Neural cell (in vitro differentiated cells): ENCODE data around the gene CARD9. TPM values are rescaled to one million over a fixed set of nuclear protein-coding genes. Genes with fewer than 3 reads are reported as not detected.

ENCODE experiments used
- H2AFZ ChIP-seq: fragments of 200-600, 300-800 bp; sonication (generic), shearing (Covaris generic); 2 replicates; pipeline ENCODE4 v1.6.0; 2014; ENCODE audit warnings: low read depth, mild to moderate bottlenecking, antibody characterized with exemption, low read length, moderate library complexity
- H3F3A ChIP-seq: fragments of 200-600 bp; shearing (Covaris generic); 2 replicates; pipeline ENCODE4 v1.6.1; 2016; ENCODE audit warnings: mild to moderate bottlenecking, moderate library complexity, mixed read lengths, antibody characterized with exemption, low read length; ENCODE audit not compliant: insufficient read depth, poor library complexity, severe bottlenecking
- H3K27ac ChIP-seq: fragments of 200-600, 300-800 bp; sonication (generic), shearing (Covaris generic); 2 replicates; pipeline ENCODE4 v1.5.1; 2014; ENCODE audit warnings: mild to moderate bottlenecking, low read length, moderate library complexity
- H3K27me3 ChIP-seq: fragments of 300-800, 200-600 bp; sonication (generic), shearing (Covaris generic); 2 replicates; pipeline ENCODE4 v1.6.0; 2014; ENCODE audit warnings: mild to moderate bottlenecking, low read depth, low read length, moderate library complexity; ENCODE audit not compliant: insufficient read depth
- H3K36me3 ChIP-seq: fragments of 300-800, 200-600 bp; sonication (generic), shearing (Covaris generic); 2 replicates; pipeline ENCODE4 v1.5.1; 2014; ENCODE audit warnings: mild to moderate bottlenecking, antibody characterized with exemption, low read length, moderate library complexity; ENCODE audit not compliant: insufficient read depth
- H3K4me2 ChIP-seq: fragments of 300-800, 200-600 bp; sonication (generic), shearing (Covaris generic); 2 replicates; pipeline ENCODE4 v1.6.0; 2014; ENCODE audit warnings: mild to moderate bottlenecking, low read length
- H3K4me3 ChIP-seq: fragments of 300-800, 200-600 bp; sonication (generic), shearing (Covaris generic); 2 replicates; pipeline ENCODE4 v1.5.1; 2014; ENCODE audit warnings: mild to moderate bottlenecking, low read length, moderate library complexity
- H3K79me2 ChIP-seq: fragments of 200-600 bp; shearing (Covaris generic); replicated peaks from 2 replicates; pipeline ENCODE4 v1.6.0; 2014; ENCODE audit warnings: mild to moderate bottlenecking, low read length, moderate library complexity; ENCODE audit not compliant: insufficient read depth
- H3K9ac ChIP-seq: fragments of 300-800, 200-600 bp; sonication (generic), shearing (Covaris generic); 2 replicates; pipeline ENCODE4 v1.6.1; 2016; ENCODE audit warnings: mild to moderate bottlenecking, low read length, mixed read lengths
- H3K9me2 ChIP-seq: fragments of 200-600 bp; shearing (Covaris generic); 2 replicates; pipeline ENCODE4 v1.6.1; 2016; ENCODE audit warnings: mild to moderate bottlenecking, low read length, mixed read lengths; ENCODE audit not compliant: insufficient read depth
- H3K9me3 ChIP-seq: fragments of 200-600, 300-800 bp; sonication (generic), shearing (Covaris generic); 2 replicates; pipeline ENCODE4 v1.6.1; 2016; ENCODE audit warnings: mild to moderate bottlenecking, mixed run types, low read length, moderate library complexity, mixed read lengths
- H4K20me1 ChIP-seq: fragments of 200-600 bp; shearing (Covaris generic); 2 replicates; pipeline ENCODE4 v1.6.1; 2016; ENCODE audit warnings: mild to moderate bottlenecking, mixed run types; ENCODE audit not compliant: insufficient read depth
- EP300 ChIP-seq: fragments of 450-650 bp; conservative IDR thresholded peaks from 2 replicates; pipeline ENCODE4 v1.6.1; 2014; ENCODE audit warnings: antibody characterized with exemption, mild to moderate bottlenecking, moderate library complexity; ENCODE audit not compliant: poor library complexity, severe bottlenecking
- EZH2 ChIP-seq: fragments of 200-600, 300-800 bp; shearing (Covaris generic), sonication (generic); IDR thresholded peaks from 2 replicates; pipeline ENCODE4 v1.6.1; 2014; ENCODE audit warnings: antibody characterized with exemption, low read length, borderline replicate concordance, mild to moderate bottlenecking; ENCODE audit not compliant: insufficient read depth, poor library complexity, severe bottlenecking
- MXI1 ChIP-seq: fragments of 450-650 bp; conservative IDR thresholded peaks from 2 replicates; pipeline ENCODE4 v1.6.1; 2014; ENCODE audit warnings: antibody characterized with exemption, mild to moderate bottlenecking; ENCODE audit not compliant: poor library complexity, severe bottlenecking
- POLR2AphosphoS5 ChIP-seq: IDR thresholded peaks from 2 replicates; pipeline ENCODE4 v1.6.1; 2012
- RAD21 ChIP-seq: fragments of 450-650 bp; conservative IDR thresholded peaks from 2 replicates; pipeline ENCODE4 v1.6.1; 2014; ENCODE audit warnings: antibody characterized with exemption, mild to moderate bottlenecking, moderate library complexity
- REST ChIP-seq: IDR thresholded peaks from 2 replicates; pipeline ENCODE4 v1.6.1; 2012; ENCODE audit warnings: borderline replicate concordance
- SMC3 ChIP-seq: fragments of 450-650 bp; conservative IDR thresholded peaks from 2 replicates; pipeline ENCODE4 v1.6.1; 2014; ENCODE audit warnings: antibody characterized with exemption, mild to moderate bottlenecking, moderate library complexity; ENCODE audit not compliant: poor library complexity
- TAF1 ChIP-seq: IDR thresholded peaks from 2 replicates; pipeline ENCODE4 v1.6.1; 2012; ENCODE audit warnings: low read depth
- polyA plus RNA-seq: library from polyadenylated mRNA; depleted of rRNA; stranded (reverse); fragments of >200 nt; gene quantifications from 2 replicates; pipeline ENCODE4 v1.2.3, GENCODE V29; 2014
- TF ChIP-seq, protein P1 (sequence below): fragments of 450-650 bp; IDR thresholded peaks from 2 replicates; pipeline ENCODE4 v1.5.1; 2014; ENCODE audit warnings: antibody characterized with exemption, mild to moderate bottlenecking, moderate library complexity; ENCODE audit not compliant: poor library complexity, severe bottlenecking

CARD9 gene
- polyA plus RNA-seq, 1 donor from 2014 or later = 0.77 TPM

DNA sequence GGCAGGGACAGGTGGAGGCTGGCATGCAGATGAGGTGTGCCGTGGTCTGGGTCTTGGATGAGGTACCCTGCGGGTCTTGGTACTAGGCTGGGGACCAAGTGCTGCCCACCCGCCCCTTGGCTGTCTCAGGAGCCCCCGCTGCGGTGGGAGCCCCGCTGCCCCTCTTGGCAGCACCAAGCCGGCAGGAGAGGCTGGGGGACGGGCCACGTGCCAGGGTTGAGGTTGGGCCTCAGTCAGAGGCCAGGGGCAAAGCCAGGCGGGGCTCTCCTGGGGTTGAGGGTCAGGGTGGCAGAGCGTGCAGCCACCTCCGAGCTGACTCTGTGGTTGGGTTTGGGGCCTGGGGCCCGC, 2.0 kb downstream of the CARD9 start:
- H3K9me2 ChIP-seq = no peaks in the 10 kb centered on the region
- no peak overlapping the region for H3K9ac ChIP-seq
- H3K79me2 ChIP-seq = no peaks in the 10 kb centered on the region
- no peaks in the 10 kb centered on the region for H3K36me3 ChIP-seq
- H3K27me3 ChIP-seq = no peaks in the 10 kb centered on the region
- no peak overlapping the region for H3K4me2 ChIP-seq
- no peak overlapping the region for H3K4me3 ChIP-seq
- no peaks in the 10 kb centered on the region for H4K20me1 ChIP-seq
- no peak overlapping the region for H3K27ac ChIP-seq
- H3F3A ChIP-seq = no peaks in the 10 kb centered on the region
- no peak overlapping the region for H2AFZ ChIP-seq
- H3K9me3 ChIP-seq = no peaks in the 10 kb centered on the region
- TF ChIP-seq MXI1 (no peak), POLR2AphosphoS5 (no peak), EP300 (no peak), EZH2 (no peak), TAF1 (no peak)
- TF ChIP-seq, protein P1, sequence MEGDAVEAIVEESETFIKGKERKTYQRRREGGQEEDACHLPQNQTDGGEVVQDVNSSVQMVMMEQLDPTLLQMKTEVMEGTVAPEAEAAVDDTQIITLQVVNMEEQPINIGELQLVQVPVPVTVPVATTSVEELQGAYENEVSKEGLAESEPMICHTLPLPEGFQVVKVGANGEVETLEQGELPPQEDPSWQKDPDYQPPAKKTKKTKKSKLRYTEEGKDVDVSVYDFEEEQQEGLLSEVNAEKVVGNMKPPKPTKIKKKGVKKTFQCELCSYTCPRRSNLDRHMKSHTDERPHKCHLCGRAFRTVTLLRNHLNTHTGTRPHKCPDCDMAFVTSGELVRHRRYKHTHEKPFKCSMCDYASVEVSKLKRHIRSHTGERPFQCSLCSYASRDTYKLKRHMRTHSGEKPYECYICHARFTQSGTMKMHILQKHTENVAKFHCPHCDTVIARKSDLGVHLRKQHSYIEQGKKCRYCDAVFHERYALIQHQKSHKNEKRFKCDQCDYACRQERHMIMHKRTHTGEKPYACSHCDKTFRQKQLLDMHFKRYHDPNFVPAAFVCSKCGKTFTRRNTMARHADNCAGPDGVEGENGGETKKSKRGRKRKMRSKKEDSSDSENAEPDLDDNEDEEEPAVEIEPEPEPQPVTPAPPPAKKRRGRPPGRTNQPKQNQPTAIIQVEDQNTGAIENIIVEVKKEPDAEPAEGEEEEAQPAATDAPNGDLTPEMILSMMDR = no peak

- H2AFZ ChIP-seq = no peak overlapping the region
- H3K27ac ChIP-seq = no peak overlapping the region
- no peak overlapping the region for H3K9ac ChIP-seq
Observed at GRCh38 chr9:136370687-136371532, 2.6 kb downstream of the CARD9 start.

More at GRCh38 chr9:136370687-136371532, 2.6 kb downstream of the CARD9 start:
- TF ChIP-seq RAD21 = no peak
- TF ChIP-seq SMC3 = no peak
- no peak for TF ChIP-seq REST
- TF ChIP-seq MXI1 = no peak
- TF ChIP-seq EZH2 = no peak
- TF ChIP-seq POLR2AphosphoS5 = no peak
- TF ChIP-seq, protein P1 = no peak
- no peaks in the 10 kb centered on the region for H3K9me3 ChIP-seq
- no peak overlapping the region for H3K4me3 ChIP-seq
- no peaks in the 10 kb centered on the region for H4K20me1 ChIP-seq
- no peaks in the 10 kb centered on the region for H3K79me2 ChIP-seq
- H3K9me2 ChIP-seq = no peaks in the 10 kb centered on the region
- no peaks in the 10 kb centered on the region for H3K36me3 ChIP-seq
- no peaks in the 10 kb centered on the region for H3F3A ChIP-seq
- no peak overlapping the region for H3K4me2 ChIP-seq
- H3K27me3 ChIP-seq = no peaks in the 10 kb centered on the region
